ENCODE results near the gene RPA3. TPM values are rescaled to one million over a fixed set of nuclear protein-coding genes. Genes with fewer than 3 reads are reported as not detected.

RPA3 gene
- total RNA-seq, 1 experiment from 2014 or later, result 55.2 TPM

DNA sequence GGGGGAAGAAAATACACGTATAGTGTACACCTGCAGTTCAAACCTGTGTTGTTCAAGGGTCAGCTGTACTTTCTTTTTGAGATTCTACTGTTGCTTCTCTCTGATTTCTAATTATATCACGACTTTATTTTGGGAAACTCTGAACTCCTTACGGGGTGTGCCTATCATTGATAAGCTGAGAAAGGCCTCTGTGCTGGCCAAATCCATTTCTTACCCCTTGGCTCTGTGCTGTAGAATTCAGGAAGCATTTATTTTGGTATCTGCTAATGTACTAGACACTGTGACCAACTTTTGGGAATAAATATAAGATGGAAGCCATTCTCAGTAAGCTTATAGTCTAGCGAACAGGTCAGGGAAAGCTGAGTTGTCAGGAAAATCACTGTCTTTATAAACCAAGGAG is 26.9 kb upstream of the RPA3 start:
- no peak overlapping the region for H3K4me3 ChIP-seq
- H3K27me3 ChIP-seq (replicated peaks), result no peaks in the 10 kb centered on the region
- H3K27ac ChIP-seq, result no peak overlapping the region
- DNase-seq (ENCODE audit: low read depth in 1 of 2, low spot score in 2 of 2), result no peak
- H3K4me1 ChIP-seq (replicated peaks), result no peaks in the 10 kb centered on the region
- no peaks in the 10 kb centered on the region for H3K9me3 ChIP-seq (replicated peaks)
- H3K36me3 ChIP-seq, result no peaks in the 10 kb centered on the region

DNA sequence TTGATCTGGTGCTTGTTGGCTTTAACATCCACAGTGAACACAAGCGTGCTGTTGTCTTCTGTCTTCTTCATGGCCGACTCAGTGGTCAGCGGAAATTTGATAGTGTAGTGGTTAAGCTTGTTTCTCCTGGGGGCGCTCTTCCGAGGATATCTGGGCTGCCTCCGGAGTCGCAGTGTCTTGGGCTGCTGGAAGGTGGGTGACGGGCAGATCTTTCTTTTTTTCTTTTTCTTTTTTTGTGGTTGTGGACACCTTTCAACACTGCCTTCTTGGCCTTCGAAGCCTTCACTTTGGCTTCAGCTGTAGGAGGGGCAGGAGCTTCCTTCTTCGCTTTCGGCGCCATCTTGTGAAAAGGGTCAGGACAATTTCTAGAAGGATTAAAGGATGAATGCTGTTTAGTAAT is 23.8 kb upstream of the RPA3 start:
- DNase-seq (ENCODE audit: low read depth in 1 of 2, low spot score in 2 of 2), result no peak
- Histone ChIP-seq H3K4me1 (replicated peaks) (no peaks in the 10 kb centered on the region), H3K36me3 (no peaks in the 10 kb centered on the region), H3K4me3 (no peak overlapping the region), H3K27ac (no peak overlapping the region), H3K9me3 (replicated peaks) (no peaks in the 10 kb centered on the region), H3K27me3 (replicated peaks) (no peaks in the 10 kb centered on the region)

DNA sequence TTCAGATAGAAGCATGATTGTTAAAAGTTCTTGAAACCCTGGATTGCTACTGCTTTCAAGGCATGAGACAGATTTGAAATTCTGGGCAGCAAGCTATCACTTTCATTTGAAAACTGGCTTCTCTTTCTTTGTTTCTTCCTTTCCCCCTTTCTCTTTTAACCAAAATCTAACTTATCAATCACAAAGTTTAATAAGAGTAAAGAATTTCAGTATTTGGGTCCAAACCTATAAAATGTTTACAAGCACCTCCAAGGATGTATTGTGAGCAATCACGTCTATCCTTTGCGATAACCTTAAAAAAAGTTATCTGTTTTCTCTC is 21.6 kb upstream of the RPA3 start:
- H3K36me3 ChIP-seq, result no peaks in the 10 kb centered on the region
- DNase-seq (ENCODE audit: low read depth in 1 of 2, low spot score in 2 of 2), result no peak
- H3K4me1 ChIP-seq (replicated peaks), result no peaks in the 10 kb centered on the region
- no peaks in the 10 kb centered on the region for H3K9me3 ChIP-seq (replicated peaks)
- no peaks in the 10 kb centered on the region for H3K27me3 ChIP-seq (replicated peaks)
- no peak overlapping the region for H3K27ac ChIP-seq
- H3K4me3 ChIP-seq, result no peak overlapping the region

DNA sequence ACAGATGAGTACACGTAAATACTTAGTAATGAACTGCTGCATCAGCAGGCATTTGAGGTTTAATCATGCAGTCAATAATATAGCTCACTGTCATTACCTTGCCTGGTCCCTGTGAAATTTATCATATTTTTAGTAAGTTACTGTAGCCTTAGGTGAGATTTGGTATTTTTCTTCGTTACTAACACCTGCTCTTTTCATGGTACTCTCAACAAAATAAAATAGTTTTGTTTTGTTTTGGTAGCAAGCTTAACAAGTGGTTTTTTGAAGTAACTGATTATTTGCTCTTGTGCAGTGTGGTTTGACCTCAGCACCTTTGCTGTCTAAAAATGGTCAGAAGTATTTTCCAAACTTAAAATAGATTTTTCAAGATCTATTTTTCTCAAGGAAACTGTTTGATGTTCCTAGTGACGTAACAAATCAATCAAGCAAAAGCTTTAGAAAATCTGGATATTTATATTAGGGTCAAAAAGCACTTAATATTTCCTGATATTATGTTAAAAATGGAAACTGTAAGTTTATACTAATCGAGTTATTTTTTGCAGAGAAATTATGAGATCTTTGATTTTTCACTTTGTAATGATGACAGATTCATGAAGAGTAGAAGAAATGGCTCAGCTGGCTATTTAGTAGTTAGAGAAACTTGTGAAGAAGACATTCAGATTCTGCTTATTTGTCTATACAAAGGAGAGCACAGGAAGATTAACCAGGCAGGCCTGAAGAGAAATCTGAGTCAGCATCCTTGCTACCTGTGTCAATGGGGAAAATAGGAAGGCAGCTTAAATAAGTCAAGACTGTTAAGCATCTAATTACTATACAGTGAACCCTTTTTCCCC is 21.0 kb upstream of the RPA3 start:
- no peaks in the 10 kb centered on the region for H3K27me3 ChIP-seq (replicated peaks)
- H3K9me3 ChIP-seq (replicated peaks), result no peaks in the 10 kb centered on the region
- no peak for DNase-seq (ENCODE audit: low read depth in 1 of 2, low spot score in 2 of 2)
- no peak overlapping the region for H3K27ac ChIP-seq
- H3K4me3 ChIP-seq, result no peak overlapping the region
- H3K4me1 ChIP-seq (replicated peaks), result no peaks in the 10 kb centered on the region
- H3K36me3 ChIP-seq, result no peaks in the 10 kb centered on the region

DNA sequence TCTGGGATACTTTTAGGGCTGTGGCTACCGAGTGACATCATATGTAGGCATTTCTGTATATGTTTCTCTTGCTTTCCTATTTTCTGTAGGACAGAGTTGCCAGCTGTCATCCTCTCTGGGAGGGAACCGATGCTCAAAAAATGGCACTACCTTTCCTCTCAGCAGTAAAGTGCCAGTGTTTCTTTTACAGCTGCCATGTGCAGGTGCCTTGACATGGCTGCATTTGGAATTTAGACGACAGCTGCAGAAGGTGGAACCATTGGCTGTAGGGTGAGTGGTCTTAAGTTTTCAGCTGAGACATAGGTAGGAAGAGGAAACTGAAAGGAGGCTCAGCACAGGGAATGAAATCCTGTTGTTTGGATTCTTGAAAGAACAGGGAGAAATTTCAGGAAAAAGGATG is 20.2 kb upstream of the RPA3 start:
- Histone ChIP-seq H3K36me3 (no peaks in the 10 kb centered on the region), H3K27me3 (replicated peaks) (no peaks in the 10 kb centered on the region), H3K4me3 (no peak overlapping the region), H3K27ac (no peak overlapping the region), H3K9me3 (replicated peaks) (no peaks in the 10 kb centered on the region), H3K4me1 (replicated peaks) (no peaks in the 10 kb centered on the region)
- no peak for DNase-seq (ENCODE audit: low read depth in 1 of 2, low spot score in 2 of 2)

DNA sequence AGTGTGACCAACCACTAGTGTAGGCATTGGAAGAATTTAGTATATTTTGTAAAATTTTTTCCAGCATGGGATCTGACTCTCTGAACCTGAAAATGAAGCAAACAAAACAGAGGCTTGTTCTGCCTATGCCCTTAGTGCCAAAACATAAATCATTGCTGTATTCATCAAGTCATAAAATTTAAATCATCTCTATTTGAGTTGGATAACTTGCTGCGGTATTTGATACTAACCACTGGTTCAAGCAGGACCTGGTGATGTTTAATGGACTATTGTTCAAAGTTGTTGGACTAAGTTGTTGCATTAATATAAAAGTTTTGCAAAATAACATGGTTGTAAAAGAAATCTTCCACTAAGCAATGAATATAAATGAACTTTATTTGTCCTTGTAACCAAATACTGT is 19.8 kb upstream of the RPA3 start:
- Histone ChIP-seq H3K4me1 (replicated peaks) (no peaks in the 10 kb centered on the region; the same call in 1 of the 2 replicates), H3K4me3 (no peak overlapping the region), H3K27me3 (replicated peaks) (no peaks in the 10 kb centered on the region), H3K9me3 (replicated peaks) (no peaks in the 10 kb centered on the region), H3K27ac (no peak overlapping the region), H3K36me3 (no peaks in the 10 kb centered on the region)
- DNase-seq (ENCODE audit: low read depth in 1 of 2, low spot score in 2 of 2), result no peak

DNA sequence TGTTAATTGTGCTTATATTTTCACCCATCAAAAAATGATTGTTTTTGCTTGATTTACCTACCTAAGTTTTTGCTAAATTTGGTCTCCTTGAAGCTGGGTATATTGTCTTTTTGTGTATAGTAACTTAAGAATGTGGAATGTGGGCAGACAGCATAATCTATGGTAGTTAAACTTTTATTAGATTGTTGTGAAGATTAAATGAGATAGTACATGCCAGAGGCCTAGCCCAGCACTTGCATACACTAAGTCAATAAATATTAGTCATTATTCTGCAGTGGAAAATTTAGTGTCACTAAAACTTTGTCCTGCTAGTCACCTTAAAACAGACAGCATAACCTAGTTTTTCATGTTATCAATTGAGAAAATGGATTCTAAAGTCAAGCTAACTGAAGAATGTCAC is 19.3 kb upstream of the RPA3 start:
- no peaks in the 10 kb centered on the region for H3K9me3 ChIP-seq (replicated peaks)
- DNase-seq (ENCODE audit: low read depth in 1 of 2, low spot score in 2 of 2), result no peak
- no peaks in the 10 kb centered on the region for H3K36me3 ChIP-seq
- H3K27ac ChIP-seq, result no peak overlapping the region
- H3K27me3 ChIP-seq (replicated peaks), result no peaks in the 10 kb centered on the region
- H3K4me3 ChIP-seq, result no peak overlapping the region
- no peaks in the 10 kb centered on the region; the same call in 1 of the 2 replicates for H3K4me1 ChIP-seq (replicated peaks)

DNA sequence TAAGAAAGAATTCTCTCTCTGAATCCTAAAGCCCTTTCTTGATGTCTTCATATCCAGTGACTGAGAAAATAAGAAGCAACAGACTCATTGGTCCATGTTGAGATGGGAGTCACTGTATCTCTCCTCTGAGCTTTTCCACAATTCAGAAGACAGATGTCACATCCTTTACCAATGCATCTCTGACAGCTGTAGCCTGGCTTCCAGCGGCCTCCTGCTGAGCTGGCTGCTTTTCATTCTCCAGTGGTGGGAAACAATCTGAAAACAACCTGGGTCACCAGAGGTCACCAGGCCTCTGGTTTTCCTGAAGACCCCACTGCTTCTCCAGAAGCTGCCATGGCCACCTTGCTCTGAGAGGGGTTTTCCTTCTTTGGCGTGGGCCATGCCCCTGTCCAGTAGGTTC is 18.3 kb upstream of the RPA3 start:
- Histone ChIP-seq H3K36me3 (no peaks in the 10 kb centered on the region), H3K4me3 (no peak overlapping the region), H3K27me3 (replicated peaks) (no peaks in the 10 kb centered on the region), H3K4me1 (replicated peaks) (no peaks in the 10 kb centered on the region; the same call in 1 of the 2 replicates), H3K27ac (no peak overlapping the region), H3K9me3 (replicated peaks) (no peaks in the 10 kb centered on the region)
- DNase-seq (ENCODE audit: low read depth in 1 of 2, low spot score in 2 of 2), result no peak

DNA sequence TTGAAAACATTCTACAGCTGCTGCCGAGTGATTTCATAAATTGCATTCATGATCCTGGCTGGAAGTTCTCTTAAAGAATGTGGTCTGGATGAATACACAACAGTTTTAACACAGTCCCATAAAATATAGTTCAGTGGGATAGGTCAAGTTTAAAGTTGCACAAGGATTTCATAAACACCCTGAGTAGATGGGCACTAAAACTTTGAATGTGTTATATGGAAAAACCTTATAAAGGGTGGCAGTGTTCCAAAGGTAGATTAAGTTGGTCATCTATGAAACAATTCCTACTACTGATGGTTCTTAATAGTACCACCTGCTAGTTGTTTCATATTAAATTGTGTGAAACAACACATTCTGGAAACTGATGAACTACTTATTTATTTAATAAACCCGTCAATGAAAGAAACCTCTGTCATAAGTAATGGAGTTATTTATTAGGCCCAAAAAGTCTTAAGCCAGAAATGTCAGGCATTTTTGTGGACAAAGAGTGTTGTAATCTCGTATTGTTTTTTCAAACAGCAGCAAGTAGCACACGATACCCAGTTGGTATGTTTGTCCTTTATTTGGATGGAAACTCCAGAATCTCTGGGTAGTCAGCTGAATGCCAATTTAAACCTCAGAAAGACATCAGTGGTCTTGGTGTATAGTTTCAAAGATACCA is 14.3 kb upstream of the RPA3 start:
- DNase-seq (ENCODE audit: low read depth in 1 of 2, low spot score in 2 of 2), result peak in 1 of 2 experiments; percentile 10
- H3K4me1 ChIP-seq (replicated peaks), result no peaks in the 10 kb centered on the region; the same call in 1 of the 2 replicates
- H3K27me3 ChIP-seq (replicated peaks), result no peaks in the 10 kb centered on the region
- no peaks in the 10 kb centered on the region for H3K9me3 ChIP-seq (replicated peaks)
- H3K36me3 ChIP-seq, result no peaks in the 10 kb centered on the region
- H3K27ac ChIP-seq, result no peak overlapping the region
- H3K4me3 ChIP-seq, result no peak overlapping the region

DNA sequence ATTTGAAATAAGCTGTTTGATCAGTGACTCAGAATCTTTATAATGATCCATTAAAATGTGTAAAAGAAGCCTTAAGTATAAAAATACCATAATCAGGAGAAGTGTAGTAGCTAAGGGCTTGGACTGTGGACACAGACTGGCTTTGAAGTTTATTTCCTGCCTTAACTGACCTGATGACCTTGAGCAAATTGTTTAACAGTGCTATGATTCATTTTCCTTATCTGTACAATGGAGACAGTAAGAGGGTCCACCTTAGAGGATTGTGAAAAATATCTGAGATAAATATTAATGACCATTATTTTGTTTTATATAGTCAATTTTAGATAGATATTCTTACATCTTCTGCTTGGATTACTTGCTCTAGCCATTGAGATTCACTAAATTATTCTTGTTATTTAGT is 13.3 kb upstream of the RPA3 start:
- no peak for DNase-seq (ENCODE audit: low read depth in 1 of 2, low spot score in 2 of 2)
- no peak overlapping the region for H3K4me3 ChIP-seq
- H3K9me3 ChIP-seq (replicated peaks), result no peaks in the 10 kb centered on the region
- H3K27ac ChIP-seq, result no peak overlapping the region
- no peaks in the 10 kb centered on the region for H3K27me3 ChIP-seq (replicated peaks)
- H3K36me3 ChIP-seq, result no peaks in the 10 kb centered on the region
- H3K4me1 ChIP-seq (replicated peaks), result no peaks in the 10 kb centered on the region; the same call in 1 of the 2 replicates

DNA sequence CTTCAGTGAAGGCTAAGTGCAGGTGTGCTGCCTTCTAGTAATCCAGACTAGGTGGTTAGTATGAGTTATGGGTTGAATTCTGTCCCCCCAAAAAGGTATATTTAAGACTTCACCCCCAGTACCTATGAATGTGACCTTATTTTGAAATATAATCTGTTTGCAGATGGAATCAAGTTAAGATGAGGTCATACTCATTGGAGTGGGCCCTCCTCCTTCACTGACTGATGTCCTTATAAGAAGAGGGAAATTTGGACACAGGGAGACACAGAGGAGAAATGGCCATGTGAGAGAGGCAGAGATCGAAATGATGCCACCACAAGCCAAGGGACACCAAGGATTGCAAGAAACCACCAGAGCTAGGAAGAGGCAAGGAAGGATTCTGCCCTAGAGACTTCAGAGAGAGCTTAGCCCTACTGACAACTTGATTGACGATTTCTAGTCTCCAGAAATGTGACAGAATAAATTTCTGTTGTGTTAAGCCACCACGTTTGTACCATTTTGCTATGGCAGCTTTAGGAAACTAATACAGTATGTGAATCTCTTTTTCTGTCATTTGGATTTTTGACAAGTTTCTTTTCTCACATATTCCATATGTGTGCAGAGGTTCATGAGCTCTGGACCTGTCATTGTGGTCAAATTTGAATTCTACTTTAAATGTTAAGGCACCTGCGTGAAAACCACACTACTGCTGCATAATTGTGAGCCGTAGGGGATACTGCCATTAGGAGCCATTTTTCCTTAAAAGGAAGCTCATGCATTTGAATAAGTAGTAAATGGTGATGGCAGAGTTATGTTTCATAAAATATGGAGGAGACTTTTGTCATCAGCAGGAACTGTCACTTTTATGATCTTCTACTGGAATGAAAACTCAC is 2.6 kb upstream of the RPA3 start:
- no peaks in the 10 kb centered on the region for H3K36me3 ChIP-seq
- no peak overlapping the region for H3K27ac ChIP-seq
- no peaks in the 10 kb centered on the region for H3K9me3 ChIP-seq (replicated peaks)
- no peak overlapping the region for H3K4me3 ChIP-seq
- H3K27me3 ChIP-seq (replicated peaks), result no peaks in the 10 kb centered on the region
- H3K4me1 ChIP-seq (replicated peaks), result peaks cover 5% of the 10 kb centered on the region; the same call in 1 of the 2 replicates
- DNase-seq (ENCODE audit: low read depth in 1 of 2, low spot score in 2 of 2), result no peak

DNA sequence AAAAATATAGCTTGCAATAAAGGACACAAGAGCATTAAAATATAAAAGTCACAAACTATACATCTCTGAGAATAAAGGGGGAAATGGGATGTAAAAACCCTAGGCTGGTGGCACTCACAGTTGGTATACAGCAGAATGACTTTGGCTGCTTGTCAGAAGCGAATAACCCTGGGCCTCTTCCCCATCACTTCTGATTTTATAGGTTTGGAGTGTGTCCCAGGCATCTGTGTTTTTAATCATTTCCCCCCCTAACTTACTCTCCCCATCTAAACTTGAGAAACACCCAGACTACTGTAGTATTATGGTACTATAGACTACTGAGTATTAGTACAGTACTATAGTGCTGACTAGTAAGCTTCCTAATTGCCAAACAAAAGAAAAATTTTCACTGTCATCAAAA is 1.8 kb upstream of the RPA3 start:
- no peaks in the 10 kb centered on the region for H3K27me3 ChIP-seq (replicated peaks)
- H3K9me3 ChIP-seq (replicated peaks), result no peaks in the 10 kb centered on the region
- H3K4me3 ChIP-seq, result no peak overlapping the region
- H3K36me3 ChIP-seq, result no peaks in the 10 kb centered on the region
- H3K4me1 ChIP-seq (replicated peaks), result peaks cover 5% of the 10 kb centered on the region; the same call in 1 of the 2 replicates
- H3K27ac ChIP-seq, result no peak overlapping the region
- DNase-seq (ENCODE audit: low read depth in 1 of 2, low spot score in 2 of 2), result no peak

DNA sequence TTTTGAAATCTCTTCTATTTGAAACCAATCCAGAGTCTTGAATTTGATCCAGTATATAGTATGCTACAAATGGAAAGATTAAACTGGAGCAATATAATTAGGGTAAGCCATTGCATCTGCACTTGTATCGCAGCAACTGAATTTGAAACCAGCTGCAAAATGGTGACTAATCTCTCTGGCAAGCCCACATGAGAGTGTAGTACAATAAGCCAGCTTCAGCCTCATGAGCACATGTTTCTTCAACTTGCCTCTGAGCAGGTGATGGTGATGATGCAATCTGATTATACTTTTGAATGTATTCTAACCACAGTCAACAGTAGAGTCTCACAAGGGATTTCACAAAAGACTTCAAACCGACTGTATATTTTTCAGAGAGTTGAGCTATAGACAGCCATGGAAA is 829 bp upstream of the RPA3 start:
- Histone ChIP-seq H3K4me3 (no peak overlapping the region), H3K27me3 (replicated peaks) (no peaks in the 10 kb centered on the region), H3K9me3 (replicated peaks) (no peaks in the 10 kb centered on the region), H3K27ac (no peak overlapping the region), H3K36me3 (no peaks in the 10 kb centered on the region), H3K4me1 (replicated peaks) (peaks cover 5% of the 10 kb centered on the region; the same call in 1 of the 2 replicates)
- DNase-seq (ENCODE audit: low read depth in 1 of 2, low spot score in 2 of 2), result peak in 1 of 2 experiments; percentile 22

DNA sequence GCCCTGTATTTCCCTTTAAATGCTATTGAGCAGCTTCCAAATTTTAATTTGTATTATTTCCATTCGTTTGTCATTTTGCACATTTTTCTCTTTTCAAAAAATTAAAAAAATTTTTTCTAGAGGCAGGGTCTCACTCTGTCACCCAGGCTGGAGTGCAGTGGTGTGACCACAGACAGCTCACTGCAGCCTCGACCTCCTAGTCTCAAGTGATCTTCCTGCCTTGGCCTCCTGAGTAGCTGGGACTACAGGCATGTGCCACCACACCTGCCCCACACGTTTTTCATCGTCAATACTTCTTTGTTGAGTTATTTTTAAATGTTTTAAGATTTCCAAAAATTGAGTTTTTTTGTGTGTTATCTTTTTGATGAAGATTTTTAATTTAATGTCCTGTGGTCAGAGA is 4.7 kb downstream of the RPA3 start:
- no peak for DNase-seq (ENCODE audit: low read depth in 1 of 2, low spot score in 2 of 2)
- no peaks in the 10 kb centered on the region for H3K36me3 ChIP-seq
- no peak overlapping the region for H3K27ac ChIP-seq
- H3K4me3 ChIP-seq, result no peak overlapping the region
- no peaks in the 10 kb centered on the region for H3K27me3 ChIP-seq (replicated peaks)
- no peaks in the 10 kb centered on the region for H3K4me1 ChIP-seq (replicated peaks)
- H3K9me3 ChIP-seq (replicated peaks), result no peaks in the 10 kb centered on the region

Measured in SJSA1 (cell line).